Hepatocyte (in vitro differentiated cells): ENCODE data around the gene CFTR. TPM values are rescaled to one million over a fixed set of nuclear protein-coding genes. Genes with fewer than 3 reads are reported as not detected.

Experiments used
- DNase-seq: peaks from one replicate; pipeline ENCODE4 v3.0.0-alpha.2; 2016; ENCODE audit warnings: low spot score
- H2AFZ ChIP-seq: fragments of 200-600 bp; sonication (generic); 2 replicates; pipeline ENCODE4 v1.6.0; 2016; ENCODE audit warnings: antibody characterized with exemption, mild to moderate bottlenecking
- H3K27ac ChIP-seq: fragments of 200-600 bp; sonication (generic); 2 replicates; pipeline ENCODE4 v1.5.1; 2016; ENCODE audit warnings: mild to moderate bottlenecking
- H3K27me3 ChIP-seq: fragments of 200-600 bp; sonication (generic); 2 replicates; pipeline ENCODE4 v1.6.1; 2016
- H3K36me3 ChIP-seq: fragments of 200-600 bp; sonication (generic); replicated peaks from 2 replicates; pipeline ENCODE4 v1.5.1; 2016; ENCODE audit warnings: low read depth; ENCODE audit not compliant: insufficient read depth
- H3K4me1 ChIP-seq: fragments of 200-600 bp; sonication (generic); 2 replicates; pipeline ENCODE4 v1.5.1; 2016; ENCODE audit warnings: mild to moderate bottlenecking, moderate library complexity; ENCODE audit not compliant: insufficient read depth
- H3K4me2 ChIP-seq: fragments of 200-600 bp; sonication (generic); 2 replicates; pipeline ENCODE4 v1.6.0; 2016
- H3K4me3 ChIP-seq: fragments of 200-600 bp; sonication (generic); 2 replicates; pipeline ENCODE4 v1.5.1; 2016; ENCODE audit warnings: mild to moderate bottlenecking
- H3K79me2 ChIP-seq: fragments of 200-600 bp; sonication (generic); 2 replicates; pipeline ENCODE4 v1.6.0; 2017; ENCODE audit warnings: mild to moderate bottlenecking
- H3K9me2 ChIP-seq: fragments of 200-600 bp; sonication (generic); replicated peaks from 2 replicates; pipeline ENCODE4 v1.6.0; 2017; ENCODE audit warnings: mild to moderate bottlenecking; ENCODE audit not compliant: insufficient read depth
- H3K9me3 ChIP-seq: fragments of 200-600 bp; sonication (generic); 2 replicates; pipeline ENCODE4 v1.5.1; 2016; ENCODE audit warnings: low read depth, mild to moderate bottlenecking
- H4K20me1 ChIP-seq: fragments of 200-600 bp; sonication (generic); 2 replicates; pipeline ENCODE4 v1.6.0; 2016; ENCODE audit warnings: mild to moderate bottlenecking; ENCODE audit not compliant: insufficient read depth, poor library complexity, severe bottlenecking
- EZH2 ChIP-seq: fragments of 200-600 bp; sonication (generic); IDR thresholded peaks from 2 replicates; pipeline ENCODE4 v1.6.1; 2016; ENCODE audit warnings: antibody characterized with exemption, mild to moderate bottlenecking, borderline replicate concordance
- EZH2phosphoT487 ChIP-seq: fragments of 200-600 bp; sonication (generic); IDR thresholded peaks from one replicate; pipeline ENCODE4 v1.6.1; 2018; ENCODE audit warnings: antibody characterized with exemption, mild to moderate bottlenecking, low read depth, moderate library complexity; ENCODE audit not compliant: unreplicated experiment, severe bottlenecking
- WGBS: methylation state at CpG from one replicate; pipeline ENCODE4 v1.1.6; 2016; ENCODE audit warnings: low lambda C conversion rate; ENCODE audit errors: missing lambda C conversion rate; 5-methylcytosine and 5-hydroxymethylcytosine counted together
- polyA plus RNA-seq: library from polyadenylated mRNA; unstranded; fragments of >200 nt; fragmentation: Nextera tagmentation; extraction: Ambion mirVana; gene quantifications from 2 replicates; pipeline ENCODE4 v1.2.1, GENCODE V29; 2016
- total RNA-seq: library from RNA; depleted of rRNA; stranded (reverse); fragments of >200 nt; gene quantifications from 2 replicates; pipeline ENCODE4 v1.2.3, GENCODE V29; 2014
- TF ChIP-seq, protein P1 (sequence below): fragments of 200-600 bp; sonication (generic); IDR thresholded peaks from 2 replicates; pipeline ENCODE4 v1.5.1; 2016; ENCODE audit warnings: antibody characterized with exemption, mild to moderate bottlenecking; ENCODE audit not compliant: poor library complexity

Gene CFTR
- total and polyA plus RNA-seq, 2 experiments from 2014 or later: 29.8 to 72.9 TPM

DNA sequence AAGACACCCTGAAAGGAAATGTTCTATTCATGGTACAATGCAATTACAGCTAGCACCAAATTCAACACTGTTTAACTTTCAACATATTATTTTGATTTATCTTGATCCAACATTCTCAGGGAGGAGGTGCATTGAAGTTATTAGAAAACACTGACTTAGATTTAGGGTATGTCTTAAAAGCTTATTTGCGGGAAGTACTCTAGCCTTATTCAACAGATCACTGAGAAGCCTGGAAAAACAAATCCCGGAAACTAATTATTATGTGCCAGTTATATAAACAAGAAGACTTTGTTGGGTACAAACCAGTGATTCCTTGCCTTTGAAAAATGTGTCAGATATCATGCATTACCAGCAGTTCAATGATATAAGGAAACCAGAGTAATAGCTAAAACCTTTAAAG, 160.1 kb downstream of the CFTR start:
- no peaks in the 10 kb centered on the region for H3K36me3 ChIP-seq
- H3K4me2 ChIP-seq: no peak overlapping the region
- no peaks in the 10 kb centered on the region for H3K9me2 ChIP-seq
- no peaks in the 10 kb centered on the region for H4K20me1 ChIP-seq
- H3K79me2 ChIP-seq: no peaks in the 10 kb centered on the region
- no peak overlapping the region for H2AFZ ChIP-seq
- H3K27me3 ChIP-seq: no peaks in the 10 kb centered on the region
- no peak for DNase-seq
- no peaks in the 10 kb centered on the region for H3K4me1 ChIP-seq
- no peaks in the 10 kb centered on the region for H3K9me3 ChIP-seq
- H3K4me3 ChIP-seq: no peak overlapping the region
- H3K27ac ChIP-seq: no peak overlapping the region
- 77% methylated on average over 2 of the region's 2 CpGs for WGBS
- TF ChIP-seq, protein P1, sequence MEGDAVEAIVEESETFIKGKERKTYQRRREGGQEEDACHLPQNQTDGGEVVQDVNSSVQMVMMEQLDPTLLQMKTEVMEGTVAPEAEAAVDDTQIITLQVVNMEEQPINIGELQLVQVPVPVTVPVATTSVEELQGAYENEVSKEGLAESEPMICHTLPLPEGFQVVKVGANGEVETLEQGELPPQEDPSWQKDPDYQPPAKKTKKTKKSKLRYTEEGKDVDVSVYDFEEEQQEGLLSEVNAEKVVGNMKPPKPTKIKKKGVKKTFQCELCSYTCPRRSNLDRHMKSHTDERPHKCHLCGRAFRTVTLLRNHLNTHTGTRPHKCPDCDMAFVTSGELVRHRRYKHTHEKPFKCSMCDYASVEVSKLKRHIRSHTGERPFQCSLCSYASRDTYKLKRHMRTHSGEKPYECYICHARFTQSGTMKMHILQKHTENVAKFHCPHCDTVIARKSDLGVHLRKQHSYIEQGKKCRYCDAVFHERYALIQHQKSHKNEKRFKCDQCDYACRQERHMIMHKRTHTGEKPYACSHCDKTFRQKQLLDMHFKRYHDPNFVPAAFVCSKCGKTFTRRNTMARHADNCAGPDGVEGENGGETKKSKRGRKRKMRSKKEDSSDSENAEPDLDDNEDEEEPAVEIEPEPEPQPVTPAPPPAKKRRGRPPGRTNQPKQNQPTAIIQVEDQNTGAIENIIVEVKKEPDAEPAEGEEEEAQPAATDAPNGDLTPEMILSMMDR: no peak
- TF ChIP-seq EZH2phosphoT487: no peak
- no peak for TF ChIP-seq EZH2

DNA sequence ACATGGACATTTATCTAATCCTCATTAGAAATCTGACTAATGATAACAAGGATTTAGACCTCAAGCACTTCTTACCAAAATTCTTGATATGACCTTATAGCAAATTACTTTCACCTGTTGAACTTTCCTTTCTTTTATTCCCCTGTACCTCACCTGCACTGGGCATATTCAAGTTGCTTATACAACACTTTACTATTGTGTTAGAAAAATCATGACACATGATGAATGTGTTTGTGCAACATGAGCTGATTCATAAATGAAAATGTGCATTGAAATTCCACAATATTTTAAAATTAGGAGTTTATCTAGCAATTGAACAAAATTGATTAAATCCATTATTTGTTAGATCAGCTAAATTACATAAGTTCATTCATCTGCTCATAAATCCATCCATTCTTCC, 160.6 kb downstream of the CFTR start:
- TF ChIP-seq, protein P1: no peak
- no peak for TF ChIP-seq EZH2
- TF ChIP-seq EZH2phosphoT487: no peak

DNA sequence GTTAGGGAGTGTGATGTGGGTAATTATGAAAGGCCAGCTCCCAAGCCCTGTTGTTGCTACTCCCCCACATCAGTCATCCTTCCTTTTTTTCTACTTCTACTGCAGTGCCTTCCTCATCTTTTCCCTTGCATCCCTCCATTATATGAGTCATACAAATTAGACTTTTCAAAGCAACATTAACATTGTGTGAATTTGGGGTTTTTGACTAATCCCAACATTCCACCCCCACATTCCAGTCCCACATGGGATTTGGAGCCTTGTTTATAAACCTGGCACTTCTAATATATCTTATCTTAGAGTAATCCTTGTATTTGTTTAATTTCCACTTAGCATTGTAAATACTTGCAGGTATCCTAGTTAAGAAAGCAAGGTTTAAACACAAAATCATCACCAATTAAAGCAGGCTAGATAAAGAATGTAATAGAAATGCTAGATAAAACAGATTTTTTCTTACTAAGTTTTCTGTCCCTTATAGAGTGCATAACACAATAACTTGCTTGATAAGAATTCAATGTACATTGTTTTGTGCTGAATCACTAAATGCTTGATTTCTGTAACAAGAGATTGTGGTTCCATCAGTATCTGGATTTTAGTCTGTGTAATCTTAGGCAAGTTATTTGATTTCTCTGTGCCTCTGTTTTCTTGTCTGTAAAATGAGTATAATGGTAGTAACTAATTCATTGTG, 165.8 kb downstream of the CFTR start:
- Histone ChIP-seq H3K9me3 (no peaks in the 10 kb centered on the region), H3K9me2 (no peaks in the 10 kb centered on the region), H3K4me1 (no peaks in the 10 kb centered on the region), H3K79me2 (no peaks in the 10 kb centered on the region), H3K4me2 (no peak overlapping the region), H4K20me1 (no peaks in the 10 kb centered on the region), H3K4me3 (no peak overlapping the region), H2AFZ (no peak overlapping the region), H3K27ac (no peak overlapping the region), H3K36me3 (no peaks in the 10 kb centered on the region), H3K27me3 (no peaks in the 10 kb centered on the region)
- DNase-seq: no peak
- TF ChIP-seq EZH2phosphoT487: no peak
- TF ChIP-seq EZH2: no peak
- TF ChIP-seq, protein P1: no peak

More for the DNA sequence above, 160.6 kb downstream of the CFTR start:
- no peak overlapping the region for H2AFZ ChIP-seq
- H3K79me2 ChIP-seq: no peaks in the 10 kb centered on the region
- H3K36me3 ChIP-seq: no peaks in the 10 kb centered on the region
- no peaks in the 10 kb centered on the region for H3K27me3 ChIP-seq
- H3K27ac ChIP-seq: no peak overlapping the region
- no peaks in the 10 kb centered on the region for H3K9me3 ChIP-seq
- no peaks in the 10 kb centered on the region for H4K20me1 ChIP-seq
- H3K4me3 ChIP-seq: no peak overlapping the region
- no peak for DNase-seq
- no peaks in the 10 kb centered on the region for H3K4me1 ChIP-seq
- no peaks in the 10 kb centered on the region for H3K9me2 ChIP-seq
- H3K4me2 ChIP-seq: no peak overlapping the region
